Hepatocyte (in vitro differentiated cells): ENCODE data around the gene RPL10A.

Experiments used
- EZH2 ChIP-seq: fragments of 200-600 bp; sonication (generic); IDR thresholded peaks from 2 replicates; pipeline ENCODE4 v1.6.1; 2016; ENCODE audit warnings: antibody characterized with exemption, mild to moderate bottlenecking, borderline replicate concordance
- TF ChIP-seq, protein P1 (sequence below): fragments of 200-600 bp; sonication (generic); IDR thresholded peaks from 2 replicates; pipeline ENCODE4 v1.5.1; 2016; ENCODE audit warnings: antibody characterized with exemption, mild to moderate bottlenecking; ENCODE audit not compliant: poor library complexity

DNA sequence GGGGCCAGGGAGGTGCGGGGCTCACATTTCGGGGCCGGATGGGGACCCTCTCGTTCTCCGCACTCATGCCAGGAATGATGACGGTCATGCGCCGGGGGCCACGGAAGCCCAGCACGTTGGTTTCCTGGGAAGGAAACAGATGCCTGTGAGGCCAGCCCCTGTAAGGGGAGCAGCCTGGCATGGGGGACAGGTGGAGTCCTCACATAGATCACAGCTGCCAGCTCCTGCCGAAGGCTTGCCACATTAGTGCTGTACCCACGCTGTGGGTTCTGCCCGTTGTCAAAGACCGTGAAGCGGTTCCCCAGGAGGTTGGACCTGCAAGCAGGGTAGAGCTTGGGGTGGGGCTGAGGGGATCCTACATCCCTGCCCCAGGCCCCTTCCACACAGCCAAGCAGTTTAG is 35.3 kb downstream of the RPL10A start:
- TF ChIP-seq, protein P1, sequence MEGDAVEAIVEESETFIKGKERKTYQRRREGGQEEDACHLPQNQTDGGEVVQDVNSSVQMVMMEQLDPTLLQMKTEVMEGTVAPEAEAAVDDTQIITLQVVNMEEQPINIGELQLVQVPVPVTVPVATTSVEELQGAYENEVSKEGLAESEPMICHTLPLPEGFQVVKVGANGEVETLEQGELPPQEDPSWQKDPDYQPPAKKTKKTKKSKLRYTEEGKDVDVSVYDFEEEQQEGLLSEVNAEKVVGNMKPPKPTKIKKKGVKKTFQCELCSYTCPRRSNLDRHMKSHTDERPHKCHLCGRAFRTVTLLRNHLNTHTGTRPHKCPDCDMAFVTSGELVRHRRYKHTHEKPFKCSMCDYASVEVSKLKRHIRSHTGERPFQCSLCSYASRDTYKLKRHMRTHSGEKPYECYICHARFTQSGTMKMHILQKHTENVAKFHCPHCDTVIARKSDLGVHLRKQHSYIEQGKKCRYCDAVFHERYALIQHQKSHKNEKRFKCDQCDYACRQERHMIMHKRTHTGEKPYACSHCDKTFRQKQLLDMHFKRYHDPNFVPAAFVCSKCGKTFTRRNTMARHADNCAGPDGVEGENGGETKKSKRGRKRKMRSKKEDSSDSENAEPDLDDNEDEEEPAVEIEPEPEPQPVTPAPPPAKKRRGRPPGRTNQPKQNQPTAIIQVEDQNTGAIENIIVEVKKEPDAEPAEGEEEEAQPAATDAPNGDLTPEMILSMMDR: no peak
- TF ChIP-seq EZH2: no peak
